ENCODE results near the gene NFIB.

Gene NFIB

DNA sequence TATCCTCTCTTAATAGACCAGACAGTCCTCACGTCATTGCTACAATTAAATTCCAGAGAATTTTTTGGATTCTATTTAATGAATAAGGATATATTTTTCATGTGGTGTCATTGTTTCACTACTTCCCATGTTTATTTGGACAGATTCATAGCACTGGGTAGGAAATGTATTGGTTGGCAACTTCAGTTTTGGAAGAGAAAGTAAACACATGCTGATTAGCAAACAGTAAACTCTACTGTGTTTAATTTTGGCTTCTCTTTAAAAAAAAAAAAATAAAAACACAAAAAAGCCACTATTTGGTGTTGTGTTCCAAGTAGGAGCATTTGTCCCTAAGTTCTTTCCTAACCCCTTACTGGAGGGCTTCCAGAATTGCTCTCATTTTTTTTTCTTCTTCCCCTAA, 77.3 kb downstream of the NFIB start:
- Mint-ChIP-seq H3K4me3 (no peak overlapping the region), H3K36me3 (ENCODE audit: low read depth) (no peaks in the 10 kb centered on the region), H3K9me3 (no peaks in the 10 kb centered on the region), H3K27ac (no peak overlapping the region), H3K27me3 (ENCODE audit: low read depth) (no peaks in the 10 kb centered on the region), H3K4me1 (ENCODE audit: low read depth) (no peaks in the 10 kb centered on the region)
- no peak for DNase-seq (ENCODE audit: low spot score)

DNA sequence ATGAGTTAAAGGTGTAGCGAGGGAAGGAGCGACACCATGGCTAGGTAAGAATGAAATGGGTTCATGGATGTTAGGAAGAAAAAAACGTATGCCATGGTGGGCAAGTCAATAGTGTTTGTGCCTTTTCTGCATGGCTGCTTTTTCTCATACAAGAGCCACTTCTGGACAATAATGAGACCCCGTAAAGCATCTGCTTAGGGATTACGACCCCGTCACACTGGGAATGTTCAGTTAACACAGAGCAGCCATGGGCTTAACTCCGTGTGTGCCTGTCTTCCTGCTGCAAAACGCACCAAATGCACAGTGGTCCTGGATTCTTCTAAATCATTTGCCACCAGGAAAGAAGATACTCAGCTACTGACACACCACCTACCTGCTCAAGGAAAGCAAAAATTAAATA, 81.8 kb downstream of the NFIB start:
- Mint-ChIP-seq H3K27me3 (ENCODE audit: low read depth) (no peaks in the 10 kb centered on the region), H3K9me3 (no peaks in the 10 kb centered on the region), H3K4me1 (ENCODE audit: low read depth) (no peaks in the 10 kb centered on the region), H3K27ac (no peak overlapping the region), H3K4me3 (no peak overlapping the region), H3K36me3 (ENCODE audit: low read depth) (no peaks in the 10 kb centered on the region)
- DNase-seq (ENCODE audit: low spot score), result no peak

DNA sequence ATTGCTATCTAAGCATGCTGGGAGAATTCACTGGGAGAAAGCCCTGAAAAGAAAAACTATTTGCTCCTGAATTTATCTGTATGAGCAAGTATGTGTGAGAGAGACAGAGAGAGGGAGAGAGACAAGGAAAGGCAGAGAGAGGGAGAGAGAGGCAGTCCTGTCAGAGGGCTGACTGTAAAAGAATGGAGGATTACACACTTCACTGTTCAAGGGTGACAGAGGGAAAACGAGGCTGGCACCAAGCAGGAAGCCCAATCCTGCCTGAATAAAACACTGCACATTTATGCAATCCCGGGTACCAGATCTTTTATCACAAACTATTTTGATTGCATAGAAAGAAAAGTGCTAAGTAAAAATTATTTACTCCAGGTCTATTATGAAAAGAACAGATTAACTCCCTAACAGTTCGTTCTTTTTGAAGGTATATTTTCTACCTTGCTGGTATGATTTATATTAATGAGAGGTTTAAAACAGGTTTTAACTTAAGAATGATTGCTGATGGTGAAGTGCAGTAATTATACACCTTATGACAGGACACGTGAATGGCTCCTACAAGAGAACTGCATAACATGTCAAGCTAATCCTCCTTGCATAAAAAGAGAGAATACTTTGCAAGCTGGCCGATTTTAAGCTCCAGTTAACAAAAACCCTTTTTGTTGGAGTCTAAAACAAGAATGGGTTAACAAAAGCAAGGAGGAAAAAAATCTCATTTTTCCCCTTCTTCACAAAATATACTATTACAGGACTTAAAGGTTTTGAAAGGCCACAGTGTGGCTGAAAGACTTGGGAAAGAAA, 82.5 kb downstream of the NFIB start:
- Mint-ChIP-seq H3K36me3 (ENCODE audit: low read depth) (no peaks in the 10 kb centered on the region), H3K9me3 (no peaks in the 10 kb centered on the region), H3K4me3 (no peak overlapping the region), H3K4me1 (ENCODE audit: low read depth) (no peaks in the 10 kb centered on the region), H3K27me3 (ENCODE audit: low read depth) (no peaks in the 10 kb centered on the region), H3K27ac (no peak overlapping the region)
- DNase-seq (ENCODE audit: low spot score), result no peak

DNA sequence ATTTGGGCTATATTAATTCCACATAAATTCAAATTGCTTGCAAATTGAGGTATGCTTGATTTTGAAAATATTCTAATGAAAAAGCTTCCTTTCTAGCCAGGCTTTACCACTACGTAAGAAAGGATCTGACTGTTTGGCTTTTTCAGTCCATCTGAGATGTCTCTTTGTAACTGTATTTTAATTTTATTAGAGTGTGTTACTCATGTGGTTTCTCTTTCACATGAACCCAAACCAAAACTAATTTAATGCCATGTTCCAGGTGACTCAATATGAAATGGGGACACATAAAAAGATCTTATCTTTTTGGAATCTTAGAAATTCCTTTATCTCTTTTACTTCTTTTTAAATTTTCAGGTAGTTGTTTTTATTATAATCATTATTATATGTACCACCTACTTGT, 85.3 kb downstream of the NFIB start:
- Mint-ChIP-seq H3K4me3 (no peak overlapping the region), H3K36me3 (ENCODE audit: low read depth) (no peaks in the 10 kb centered on the region), H3K4me1 (ENCODE audit: low read depth) (no peaks in the 10 kb centered on the region), H3K27me3 (ENCODE audit: low read depth) (no peaks in the 10 kb centered on the region), H3K9me3 (no peaks in the 10 kb centered on the region), H3K27ac (no peak overlapping the region)
- no peak for DNase-seq (ENCODE audit: low spot score)

DNA sequence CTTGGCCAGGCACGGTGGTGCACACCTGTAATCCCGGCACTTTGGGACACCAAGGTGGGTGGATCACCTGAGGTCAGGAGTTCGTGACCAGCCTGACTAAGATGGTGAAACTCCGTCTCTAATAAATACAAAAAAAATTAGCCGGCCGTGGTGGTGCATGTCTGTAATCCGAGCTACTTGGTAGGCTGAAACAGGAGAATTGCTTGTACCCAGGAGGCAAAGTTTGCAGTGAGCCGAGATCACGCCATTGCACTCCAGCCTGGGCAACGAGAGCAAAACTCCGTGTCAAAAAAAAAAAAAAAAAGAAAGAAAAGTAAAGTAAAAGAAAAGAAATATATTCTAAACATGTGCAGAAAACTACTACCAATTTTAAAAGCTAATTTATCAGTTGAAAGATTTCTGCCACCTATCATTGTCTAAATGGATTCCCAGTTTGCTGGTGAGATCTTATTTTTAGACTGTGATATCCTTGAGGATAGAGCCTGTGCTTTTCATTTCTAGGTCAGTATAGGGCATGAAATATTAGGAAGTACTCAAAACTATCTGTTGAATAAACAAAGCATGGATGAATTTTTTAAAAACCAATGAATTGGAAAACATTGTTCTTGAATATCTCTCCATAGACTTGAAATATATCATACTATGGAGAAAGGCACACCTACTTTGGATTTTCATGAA, 86.9 kb downstream of the NFIB start:
- DNase-seq (ENCODE audit: low spot score), result no peak
- H3K9me3 Mint-ChIP-seq, result no peaks in the 10 kb centered on the region
- H3K27ac Mint-ChIP-seq, result no peak overlapping the region
- no peaks in the 10 kb centered on the region for H3K27me3 Mint-ChIP-seq (ENCODE audit: low read depth)
- no peaks in the 10 kb centered on the region for H3K36me3 Mint-ChIP-seq (ENCODE audit: low read depth)
- no peaks in the 10 kb centered on the region for H3K4me1 Mint-ChIP-seq (ENCODE audit: low read depth)
- H3K4me3 Mint-ChIP-seq, result no peak overlapping the region

DNA sequence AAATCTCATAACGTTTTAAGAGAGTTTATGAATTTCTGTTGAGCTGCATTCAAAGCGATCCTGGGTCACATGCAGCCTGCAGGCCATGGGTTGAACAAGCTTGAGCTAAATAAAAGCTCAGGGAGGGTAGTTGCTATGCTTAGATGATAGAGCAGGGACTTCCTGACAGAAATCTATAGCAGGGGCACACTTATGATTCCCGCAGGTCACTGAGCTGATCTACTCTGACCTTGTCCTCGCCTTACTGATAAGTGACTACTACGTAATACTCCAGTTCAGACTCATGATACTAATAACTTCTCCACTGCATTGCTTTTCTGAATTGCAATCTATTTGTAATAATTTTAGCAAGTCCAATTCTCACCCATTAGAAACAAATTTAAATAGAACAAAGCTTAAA, 90.9 kb downstream of the NFIB start:
- Mint-ChIP-seq H3K9me3 (no peaks in the 10 kb centered on the region), H3K27me3 (ENCODE audit: low read depth) (no peaks in the 10 kb centered on the region), H3K4me3 (no peak overlapping the region), H3K36me3 (ENCODE audit: low read depth) (no peaks in the 10 kb centered on the region), H3K4me1 (ENCODE audit: low read depth) (no peaks in the 10 kb centered on the region), H3K27ac (no peak overlapping the region)
- no peak for DNase-seq (ENCODE audit: low spot score)

DNA sequence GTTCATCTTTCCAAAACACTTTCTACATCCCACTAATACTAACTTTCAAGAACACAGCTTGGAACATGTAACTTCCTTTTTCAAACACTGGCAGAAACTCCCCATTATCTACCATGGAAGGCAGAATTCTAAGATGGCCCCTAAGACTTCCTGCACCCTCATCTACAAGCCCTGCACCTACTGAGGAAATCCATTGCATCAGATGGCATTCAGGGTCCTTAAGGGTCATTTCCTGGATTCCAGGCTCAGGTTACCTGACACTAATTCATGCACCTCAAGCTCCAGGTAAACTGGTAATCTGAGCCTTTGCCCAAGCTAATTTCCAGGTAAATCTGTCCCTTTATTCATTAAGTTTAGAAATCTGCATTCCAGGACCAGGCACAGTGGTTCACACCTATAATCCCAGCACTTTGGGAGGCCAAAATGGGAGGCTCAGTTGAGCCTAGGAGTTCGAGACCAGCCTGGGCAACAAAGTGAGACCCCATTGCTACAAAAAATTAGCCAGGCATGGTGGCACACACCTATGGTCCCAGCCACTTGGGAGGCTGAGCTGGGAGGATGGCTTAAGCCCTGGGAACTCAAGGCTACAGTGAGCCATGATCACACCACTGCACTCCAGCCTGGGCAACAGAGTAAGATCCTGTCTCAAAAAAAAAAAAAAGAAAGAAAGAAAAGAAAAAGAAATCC, 91.6 kb downstream of the NFIB start:
- Mint-ChIP-seq H3K4me3 (no peak overlapping the region), H3K9me3 (no peaks in the 10 kb centered on the region), H3K4me1 (ENCODE audit: low read depth) (no peaks in the 10 kb centered on the region), H3K36me3 (ENCODE audit: low read depth) (no peaks in the 10 kb centered on the region), H3K27ac (no peak overlapping the region), H3K27me3 (ENCODE audit: low read depth) (no peaks in the 10 kb centered on the region)
- no peak for DNase-seq (ENCODE audit: low spot score)

DNA sequence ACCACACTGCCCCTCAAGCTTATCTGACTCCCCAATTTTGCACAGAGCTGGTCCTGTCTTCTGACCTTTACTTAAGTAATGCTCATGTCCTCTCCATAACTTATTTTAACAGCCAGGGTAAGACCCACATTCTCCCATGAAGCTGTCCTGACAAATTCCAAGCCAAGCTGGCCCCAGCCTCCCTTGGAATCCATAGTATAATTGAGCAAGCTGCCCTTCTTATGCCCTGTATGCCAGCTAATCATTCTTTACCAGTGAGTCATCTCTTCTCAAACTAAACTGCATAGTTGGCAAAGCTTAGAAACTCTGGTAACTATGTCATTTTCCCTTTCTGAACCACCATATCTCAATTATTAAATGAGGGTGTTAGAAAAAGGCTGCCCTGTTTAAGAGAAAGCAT, 92.4 kb downstream of the NFIB start:
- Mint-ChIP-seq H3K36me3 (ENCODE audit: low read depth) (no peaks in the 10 kb centered on the region), H3K4me1 (ENCODE audit: low read depth) (no peaks in the 10 kb centered on the region), H3K9me3 (no peaks in the 10 kb centered on the region), H3K27ac (no peak overlapping the region), H3K27me3 (ENCODE audit: low read depth) (no peaks in the 10 kb centered on the region), H3K4me3 (no peak overlapping the region)
- no peak for DNase-seq (ENCODE audit: low spot score)

DNA sequence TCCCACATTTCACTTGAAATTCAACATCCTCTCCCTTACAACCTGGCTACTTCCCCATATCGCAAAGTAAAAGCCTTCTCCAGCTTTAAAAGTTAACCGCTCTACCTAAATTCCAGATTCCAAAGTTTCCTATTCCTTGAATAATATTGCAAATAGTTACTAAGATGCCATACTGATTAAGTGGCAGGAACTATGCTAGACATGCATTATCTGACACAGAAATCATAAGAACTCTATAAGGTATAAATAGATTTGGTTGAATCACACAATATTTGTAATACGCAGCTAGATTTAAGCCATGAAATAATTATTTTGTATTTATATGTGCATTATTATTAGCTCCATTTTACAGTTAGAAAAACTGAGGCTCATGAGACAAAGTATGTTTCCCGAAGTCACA, 92.8 kb downstream of the NFIB start:
- Mint-ChIP-seq H3K9me3 (no peaks in the 10 kb centered on the region), H3K27me3 (ENCODE audit: low read depth) (no peaks in the 10 kb centered on the region), H3K4me3 (no peak overlapping the region), H3K27ac (no peak overlapping the region), H3K36me3 (ENCODE audit: low read depth) (no peaks in the 10 kb centered on the region), H3K4me1 (ENCODE audit: low read depth) (no peaks in the 10 kb centered on the region)
- no peak for DNase-seq (ENCODE audit: low spot score)

DNA sequence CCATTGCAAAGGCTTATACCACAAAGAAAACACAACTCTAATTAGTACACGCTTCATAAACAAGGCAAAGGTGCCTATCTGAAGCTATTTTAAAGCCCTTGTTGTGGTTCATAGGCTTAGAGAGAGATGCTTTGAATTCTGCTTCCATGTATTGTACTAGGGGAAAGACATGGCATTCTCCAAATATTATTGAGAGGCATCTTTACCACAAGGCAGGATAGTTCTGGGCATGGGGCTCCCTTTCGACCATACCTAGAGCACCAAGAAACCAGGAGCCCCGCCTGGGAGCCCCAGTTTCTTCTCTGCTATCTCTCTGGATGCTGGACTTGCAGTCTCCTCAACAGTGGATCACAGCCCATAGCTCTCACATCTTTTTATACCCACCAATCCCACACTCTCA, 93.7 kb downstream of the NFIB start:
- Mint-ChIP-seq H3K9me3 (no peaks in the 10 kb centered on the region), H3K27me3 (ENCODE audit: low read depth) (no peaks in the 10 kb centered on the region), H3K27ac (no peak overlapping the region), H3K4me3 (no peak overlapping the region), H3K36me3 (ENCODE audit: low read depth) (no peaks in the 10 kb centered on the region), H3K4me1 (ENCODE audit: low read depth) (no peaks in the 10 kb centered on the region)
- no peak for DNase-seq (ENCODE audit: low spot score)

DNA sequence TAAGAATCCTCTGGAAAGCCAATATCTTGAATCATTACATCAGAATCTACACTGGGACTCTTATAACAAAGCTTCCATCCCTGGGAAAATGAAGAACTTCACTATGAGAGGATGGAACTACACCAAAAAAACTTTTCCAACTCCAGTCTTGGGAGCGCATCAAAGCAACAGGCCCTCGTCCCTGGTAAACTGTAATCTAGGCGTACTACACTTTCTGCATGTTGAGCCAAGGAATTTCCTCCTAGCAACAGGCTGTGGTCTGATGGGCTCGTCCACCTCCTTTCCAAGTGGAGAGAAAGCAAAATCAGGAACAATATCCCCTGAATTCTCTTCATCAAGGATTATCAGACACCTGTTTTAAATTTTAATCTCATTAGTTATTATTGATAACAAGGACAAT, 94.1 kb downstream of the NFIB start:
- Mint-ChIP-seq H3K4me1 (ENCODE audit: low read depth) (no peaks in the 10 kb centered on the region), H3K27ac (no peak overlapping the region), H3K4me3 (no peak overlapping the region), H3K27me3 (ENCODE audit: low read depth) (no peaks in the 10 kb centered on the region), H3K36me3 (ENCODE audit: low read depth) (no peaks in the 10 kb centered on the region), H3K9me3 (no peaks in the 10 kb centered on the region)
- no peak for DNase-seq (ENCODE audit: low spot score)

DNA sequence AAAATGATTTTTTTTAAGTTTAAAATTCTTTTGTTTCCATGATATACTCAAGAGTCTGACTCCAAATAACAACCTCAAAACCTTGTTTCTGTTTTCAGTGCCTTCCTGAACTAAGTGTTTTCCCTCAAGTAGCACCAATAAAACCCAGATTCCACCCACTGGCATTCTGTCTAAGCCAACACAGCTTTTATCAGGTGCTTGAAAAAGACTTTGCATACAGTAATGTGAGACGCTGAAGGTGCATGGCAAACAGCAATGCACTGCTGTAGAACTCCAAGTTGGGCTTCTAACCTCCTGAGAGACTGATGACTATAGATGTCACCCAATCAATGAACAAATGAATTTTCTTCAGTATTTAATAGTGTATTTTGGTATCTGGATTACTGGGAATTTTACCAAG, 95.7 kb downstream of the NFIB start:
- H3K4me3 Mint-ChIP-seq, result no peak overlapping the region
- no peak overlapping the region for H3K27ac Mint-ChIP-seq
- H3K27me3 Mint-ChIP-seq (ENCODE audit: low read depth), result no peaks in the 10 kb centered on the region
- DNase-seq (ENCODE audit: low spot score), result no peak
- no peaks in the 10 kb centered on the region for H3K36me3 Mint-ChIP-seq (ENCODE audit: low read depth)
- H3K9me3 Mint-ChIP-seq, result no peaks in the 10 kb centered on the region
- no peaks in the 10 kb centered on the region for H3K4me1 Mint-ChIP-seq (ENCODE audit: low read depth)

DNA sequence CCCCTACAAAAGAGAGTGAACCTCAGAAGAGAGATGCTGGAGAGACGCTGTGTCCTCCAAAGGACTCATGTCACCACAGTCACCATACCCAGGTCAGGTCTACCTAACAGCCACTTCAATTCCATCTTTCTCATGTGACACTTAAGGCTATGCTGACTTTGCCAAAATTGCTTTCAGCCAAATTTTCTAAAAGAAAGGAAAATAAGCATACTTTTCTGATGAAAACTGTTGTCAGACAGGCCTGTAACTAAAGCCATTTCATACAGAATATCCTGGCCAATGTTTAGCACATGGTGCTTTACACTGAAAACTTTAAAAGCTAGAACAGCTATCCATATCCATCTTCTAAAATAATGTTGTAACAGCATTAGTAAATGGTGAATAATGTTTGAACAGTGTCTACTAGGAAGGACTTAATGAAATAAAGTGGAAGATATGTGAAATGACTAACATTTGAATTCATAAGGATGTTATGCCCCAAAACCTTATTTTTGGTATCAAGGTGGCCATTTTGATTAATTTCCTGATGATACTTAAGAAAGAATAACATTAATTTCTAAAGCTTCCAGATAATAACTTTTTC, 97.2 kb downstream of the NFIB start:
- no peaks in the 10 kb centered on the region for H3K27me3 Mint-ChIP-seq (ENCODE audit: low read depth)

DNA sequence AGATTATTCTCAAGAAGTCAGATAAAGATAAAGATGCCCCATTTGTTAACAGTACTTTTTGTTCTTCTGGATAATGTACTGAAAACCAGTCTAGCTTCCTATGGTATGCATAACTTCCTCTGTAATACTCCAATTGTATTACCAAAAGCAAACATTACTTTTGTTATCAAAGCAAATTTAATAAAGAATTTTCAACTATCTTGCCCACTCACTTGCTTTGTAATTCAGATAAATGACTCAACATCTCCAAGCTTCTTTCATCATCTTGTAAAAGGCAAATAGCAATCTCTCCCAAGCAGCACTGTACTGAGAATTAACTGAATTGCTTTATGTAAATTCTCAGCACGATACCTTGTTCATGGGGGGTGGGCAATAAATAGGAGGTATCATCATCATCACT, 98.3 kb downstream of the NFIB start:
- Mint-ChIP-seq H3K4me1 (ENCODE audit: low read depth) (no peaks in the 10 kb centered on the region), H3K9me3 (no peaks in the 10 kb centered on the region), H3K4me3 (no peak overlapping the region), H3K36me3 (ENCODE audit: low read depth) (no peaks in the 10 kb centered on the region), H3K27me3 (ENCODE audit: low read depth) (no peaks in the 10 kb centered on the region), H3K27ac (no peak overlapping the region)
- DNase-seq (ENCODE audit: low spot score), result no peak

More for the DNA sequence above, 97.2 kb downstream of the NFIB start:
- no peak overlapping the region for H3K27ac Mint-ChIP-seq
- H3K4me1 Mint-ChIP-seq (ENCODE audit: low read depth), result no peaks in the 10 kb centered on the region
- H3K36me3 Mint-ChIP-seq (ENCODE audit: low read depth), result no peaks in the 10 kb centered on the region
- no peak overlapping the region for H3K4me3 Mint-ChIP-seq
- H3K9me3 Mint-ChIP-seq, result no peaks in the 10 kb centered on the region
- no peak for DNase-seq (ENCODE audit: low spot score)
